ENCODE data around the gene VSTM2L. TPM values are rescaled to one million over a fixed set of nuclear protein-coding genes. Genes with fewer than 3 reads are reported as not detected.

VSTM2L gene
- total and polyA plus RNA-seq, 2 of the 13 experiments (the other 11 are each of a cell fraction or from before 2014, with no cell fraction given) = not detected

DNA sequence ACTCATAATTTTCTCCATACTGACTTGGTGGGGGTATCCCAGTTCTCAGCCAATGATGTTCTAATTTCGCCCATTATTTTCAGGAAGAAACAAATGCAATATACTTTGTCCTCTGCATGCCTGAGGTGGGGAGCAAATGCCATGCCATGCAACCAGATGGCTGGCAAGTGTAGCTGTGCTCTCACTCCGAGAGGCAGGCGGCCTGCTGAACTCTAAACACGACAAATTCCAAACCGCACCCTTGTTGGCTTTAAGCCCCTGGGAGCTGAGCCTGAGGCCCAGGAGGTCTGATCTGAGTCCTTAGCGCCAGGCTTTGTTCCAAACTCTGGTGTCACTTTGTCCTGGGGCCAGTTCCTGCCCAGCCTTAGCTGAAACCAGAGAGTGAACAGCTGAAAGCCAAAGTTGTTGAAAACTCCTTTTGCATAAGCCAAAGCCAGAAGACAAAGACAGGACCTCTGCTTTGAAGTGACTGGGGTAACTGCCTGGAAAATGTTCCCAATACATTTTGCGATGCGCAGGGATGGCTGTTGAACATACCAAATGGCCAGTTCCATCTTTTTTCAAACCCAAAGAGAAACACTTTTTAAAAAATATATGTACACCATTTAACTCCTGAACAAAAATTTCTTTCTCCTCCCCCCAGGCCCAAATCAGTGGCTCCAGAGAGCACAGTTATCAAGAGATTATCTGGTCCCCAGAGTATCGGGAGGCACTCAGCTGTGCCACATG is 84.1 kb downstream of the VSTM2L start (continued):
- TF ChIP-seq, protein P1, sequence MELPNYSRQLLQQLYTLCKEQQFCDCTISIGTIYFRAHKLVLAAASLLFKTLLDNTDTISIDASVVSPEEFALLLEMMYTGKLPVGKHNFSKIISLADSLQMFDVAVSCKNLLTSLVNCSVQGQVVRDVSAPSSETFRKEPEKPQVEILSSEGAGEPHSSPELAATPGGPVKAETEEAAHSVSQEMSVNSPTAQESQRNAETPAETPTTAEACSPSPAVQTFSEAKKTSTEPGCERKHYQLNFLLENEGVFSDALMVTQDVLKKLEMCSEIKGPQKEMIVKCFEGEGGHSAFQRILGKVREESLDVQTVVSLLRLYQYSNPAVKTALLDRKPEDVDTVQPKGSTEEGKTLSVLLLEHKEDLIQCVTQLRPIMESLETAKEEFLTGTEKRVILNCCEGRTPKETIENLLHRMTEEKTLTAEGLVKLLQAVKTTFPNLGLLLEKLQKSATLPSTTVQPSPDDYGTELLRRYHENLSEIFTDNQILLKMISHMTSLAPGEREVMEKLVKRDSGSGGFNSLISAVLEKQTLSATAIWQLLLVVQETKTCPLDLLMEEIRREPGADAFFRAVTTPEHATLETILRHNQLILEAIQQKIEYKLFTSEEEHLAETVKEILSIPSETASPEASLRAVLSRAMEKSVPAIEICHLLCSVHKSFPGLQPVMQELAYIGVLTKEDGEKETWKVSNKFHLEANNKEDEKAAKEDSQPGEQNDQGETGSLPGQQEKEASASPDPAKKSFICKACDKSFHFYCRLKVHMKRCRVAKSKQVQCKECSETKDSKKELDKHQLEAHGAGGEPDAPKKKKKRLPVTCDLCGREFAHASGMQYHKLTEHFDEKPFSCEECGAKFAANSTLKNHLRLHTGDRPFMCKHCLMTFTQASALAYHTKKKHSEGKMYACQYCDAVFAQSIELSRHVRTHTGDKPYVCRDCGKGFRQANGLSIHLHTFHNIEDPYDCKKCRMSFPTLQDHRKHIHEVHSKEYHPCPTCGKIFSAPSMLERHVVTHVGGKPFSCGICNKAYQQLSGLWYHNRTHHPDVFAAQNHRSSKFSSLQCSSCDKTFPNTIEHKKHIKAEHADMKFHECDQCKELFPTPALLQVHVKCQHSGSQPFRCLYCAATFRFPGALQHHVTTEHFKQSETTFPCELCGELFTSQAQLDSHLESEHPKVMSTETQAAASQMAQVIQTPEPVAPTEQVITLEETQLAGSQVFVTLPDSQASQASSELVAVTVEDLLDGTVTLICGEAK (IDR thresholded peaks at IDR 0.05) = no peak
- TF ChIP-seq, protein P1 (CRISPR knock-in tag; IDR thresholded peaks at IDR 0.05) = no peak
- TF ChIP-seq, protein P2, sequence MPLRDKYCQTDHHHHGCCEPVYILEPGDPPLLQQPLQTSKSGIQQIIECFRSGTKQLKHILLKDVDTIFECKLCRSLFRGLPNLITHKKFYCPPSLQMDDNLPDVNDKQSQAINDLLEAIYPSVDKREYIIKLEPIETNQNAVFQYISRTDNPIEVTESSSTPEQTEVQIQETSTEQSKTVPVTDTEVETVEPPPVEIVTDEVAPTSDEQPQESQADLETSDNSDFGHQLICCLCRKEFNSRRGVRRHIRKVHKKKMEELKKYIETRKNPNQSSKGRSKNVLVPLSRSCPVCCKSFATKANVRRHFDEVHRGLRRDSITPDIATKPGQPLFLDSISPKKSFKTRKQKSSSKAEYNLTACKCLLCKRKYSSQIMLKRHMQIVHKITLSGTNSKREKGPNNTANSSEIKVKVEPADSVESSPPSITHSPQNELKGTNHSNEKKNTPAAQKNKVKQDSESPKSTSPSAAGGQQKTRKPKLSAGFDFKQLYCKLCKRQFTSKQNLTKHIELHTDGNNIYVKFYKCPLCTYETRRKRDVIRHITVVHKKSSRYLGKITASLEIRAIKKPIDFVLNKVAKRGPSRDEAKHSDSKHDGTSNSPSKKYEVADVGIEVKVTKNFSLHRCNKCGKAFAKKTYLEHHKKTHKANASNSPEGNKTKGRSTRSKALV (CRISPR knock-in tag; IDR thresholded peaks at IDR 0.05) = 0 out of 2 replicates have a peak, but pooled peaks have one; percentile 24
- TF ChIP-seq DNMT1 (CRISPR knock-in tag; IDR thresholded peaks at IDR 0.05) (no peak), LCORL (IDR thresholded peaks at IDR 0.05) (no peak), LCORL (CRISPR knock-in tag; IDR thresholded peaks at IDR 0.05) (peak; percentile 85), TBX3 (IDR thresholded peaks at IDR 0.05; ENCODE audit: borderline replicate concordance) (no peak), ZNF790 (CRISPR knock-in tag; IDR thresholded peaks at IDR 0.05; ENCODE audit: borderline replicate concordance) (no peak), FOXJ3 (CRISPR knock-in tag; IDR thresholded peaks at IDR 0.05; ENCODE audit: borderline replicate concordance) (0 out of 2 replicates have a peak, but pooled peaks have one; percentile 42), RFXAP (CRISPR knock-in tag; IDR thresholded peaks at IDR 0.05; ENCODE audit: borderline replicate concordance) (0 out of 2 replicates have a peak, but pooled peaks have one; percentile 8), KLF12 (CRISPR knock-in tag; IDR thresholded peaks at IDR 0.05; ENCODE audit: borderline replicate concordance) (0 out of 2 replicates have a peak, but pooled peaks have one; percentile 17), TAF1 (CRISPR knock-in tag; IDR thresholded peaks at IDR 0.05) (no peak), SAP130 (CRISPR knock-in tag; IDR thresholded peaks at IDR 0.05; ENCODE audit: low read depth) (peak; percentile 29; the same call in 1 of the 2 replicates), ELF4 (CRISPR knock-in tag; IDR thresholded peaks at IDR 0.05; ENCODE audit: borderline replicate concordance) (no peak)
- TF ChIP-seq, protein P3, sequence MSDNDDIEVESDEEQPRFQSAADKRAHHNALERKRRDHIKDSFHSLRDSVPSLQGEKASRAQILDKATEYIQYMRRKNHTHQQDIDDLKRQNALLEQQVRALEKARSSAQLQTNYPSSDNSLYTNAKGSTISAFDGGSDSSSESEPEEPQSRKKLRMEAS (IDR thresholded peaks at IDR 0.05) = peak; percentile 49; the same call in 1 of the 2 replicates
- TF ChIP-seq, protein P4, sequence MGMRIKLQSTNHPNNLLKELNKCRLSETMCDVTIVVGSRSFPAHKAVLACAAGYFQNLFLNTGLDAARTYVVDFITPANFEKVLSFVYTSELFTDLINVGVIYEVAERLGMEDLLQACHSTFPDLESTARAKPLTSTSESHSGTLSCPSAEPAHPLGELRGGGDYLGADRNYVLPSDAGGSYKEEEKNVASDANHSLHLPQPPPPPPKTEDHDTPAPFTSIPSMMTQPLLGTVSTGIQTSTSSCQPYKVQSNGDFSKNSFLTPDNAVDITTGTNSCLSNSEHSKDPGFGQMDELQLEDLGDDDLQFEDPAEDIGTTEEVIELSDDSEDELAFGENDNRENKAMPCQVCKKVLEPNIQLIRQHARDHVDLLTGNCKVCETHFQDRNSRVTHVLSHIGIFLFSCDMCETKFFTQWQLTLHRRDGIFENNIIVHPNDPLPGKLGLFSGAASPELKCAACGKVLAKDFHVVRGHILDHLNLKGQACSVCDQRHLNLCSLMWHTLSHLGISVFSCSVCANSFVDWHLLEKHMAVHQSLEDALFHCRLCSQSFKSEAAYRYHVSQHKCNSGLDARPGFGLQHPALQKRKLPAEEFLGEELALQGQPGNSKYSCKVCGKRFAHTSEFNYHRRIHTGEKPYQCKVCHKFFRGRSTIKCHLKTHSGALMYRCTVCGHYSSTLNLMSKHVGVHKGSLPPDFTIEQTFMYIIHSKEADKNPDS (CRISPR knock-in tag; IDR thresholded peaks at IDR 0.05) = 0 out of 2 replicates have a peak, but pooled peaks have one; percentile 48

Data from HepG2 (cell line).